OCI-M2 (cell line): ENCODE results near the gene MON1B.
"Not testable (repeated sequence)": the region's sequence is repeated elsewhere in the genome, so short reads cannot be mapped to it uniquely, and the experiment has no call there.

Experiments
- DNase-seq: peaks from one replicate; lab custom pipeline; 2025; ENCODE audit not compliant: unreplicated experiment; lab: John Stamatoyannopoulos, UW

MON1B gene

GRCh38 chr16:77190478-77191258 lies at the start of gene MON1B:
Gene MON1B (plus strand): TSS chr16:77191190. CDS start chr16:77191486, 296 bp downstream.
- DNase-seq = peak; percentile 63

GRCh38 chr16:77143364-77143763 lies 47.6 kb upstream of the MON1B start:
- no peak for DNase-seq

- DNase-seq = no peak
These were observed 42.9 kb upstream of the MON1B start for GRCh38 chr16:77148121-77148520.

DNA sequence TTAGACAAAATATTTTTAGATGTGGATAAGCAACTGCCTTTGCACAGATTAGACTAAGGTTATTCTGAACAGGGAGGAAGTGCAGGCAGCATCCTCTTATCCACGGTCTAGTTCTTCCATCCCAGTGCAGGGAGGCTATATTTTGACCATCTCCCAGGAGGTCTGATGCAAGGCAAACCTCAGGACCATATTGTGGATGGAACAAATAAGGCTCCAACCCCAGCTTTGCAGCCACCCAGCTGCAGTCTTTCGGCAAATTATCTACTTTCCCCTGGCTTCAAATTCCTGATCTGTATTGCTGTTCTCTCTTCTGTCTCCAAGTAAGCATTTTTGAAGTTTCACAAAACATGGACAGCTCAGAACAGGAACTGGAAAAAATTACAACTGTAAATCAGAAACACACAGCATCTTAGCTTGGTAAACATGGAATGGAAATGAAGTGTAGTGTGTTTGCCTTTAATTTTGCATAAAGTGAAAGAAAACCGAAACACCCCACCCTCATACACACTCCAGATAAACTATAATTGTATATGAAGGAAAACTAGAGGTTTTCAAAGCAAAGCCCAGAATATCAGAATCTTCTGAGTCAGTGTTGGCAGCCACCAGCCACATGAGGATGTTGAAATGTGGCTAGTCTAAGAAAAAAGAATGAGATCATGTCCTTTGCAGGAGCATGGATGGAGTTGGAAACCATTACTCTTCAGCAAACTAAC lies 33.5 kb upstream of the MON1B start:
- no peak for DNase-seq

DNA sequence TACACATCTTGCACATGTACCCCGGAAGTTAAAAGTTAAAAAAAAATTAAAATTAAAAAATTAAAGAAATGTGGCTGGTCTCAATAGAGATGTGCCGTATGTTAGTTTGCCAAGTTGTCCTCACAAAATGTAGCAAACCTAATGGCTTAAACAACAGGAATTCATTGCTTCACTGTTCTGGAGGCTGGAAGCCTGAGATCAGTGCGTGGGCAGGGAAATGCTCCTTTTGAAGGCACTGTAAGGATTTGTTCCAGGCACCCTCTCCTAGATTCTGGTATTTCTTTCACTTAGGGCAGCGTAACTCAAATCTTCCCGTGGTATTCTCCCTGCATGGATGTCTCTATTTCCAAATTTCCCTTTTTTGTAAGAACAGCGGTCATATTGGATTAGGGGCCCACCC lies 32.7 kb upstream of the MON1B start:
- DNase-seq = no peak

GRCh38 chr16:77165006-77165405 lies 26.0 kb upstream of the MON1B start:
- DNase-seq = no peak

DNA sequence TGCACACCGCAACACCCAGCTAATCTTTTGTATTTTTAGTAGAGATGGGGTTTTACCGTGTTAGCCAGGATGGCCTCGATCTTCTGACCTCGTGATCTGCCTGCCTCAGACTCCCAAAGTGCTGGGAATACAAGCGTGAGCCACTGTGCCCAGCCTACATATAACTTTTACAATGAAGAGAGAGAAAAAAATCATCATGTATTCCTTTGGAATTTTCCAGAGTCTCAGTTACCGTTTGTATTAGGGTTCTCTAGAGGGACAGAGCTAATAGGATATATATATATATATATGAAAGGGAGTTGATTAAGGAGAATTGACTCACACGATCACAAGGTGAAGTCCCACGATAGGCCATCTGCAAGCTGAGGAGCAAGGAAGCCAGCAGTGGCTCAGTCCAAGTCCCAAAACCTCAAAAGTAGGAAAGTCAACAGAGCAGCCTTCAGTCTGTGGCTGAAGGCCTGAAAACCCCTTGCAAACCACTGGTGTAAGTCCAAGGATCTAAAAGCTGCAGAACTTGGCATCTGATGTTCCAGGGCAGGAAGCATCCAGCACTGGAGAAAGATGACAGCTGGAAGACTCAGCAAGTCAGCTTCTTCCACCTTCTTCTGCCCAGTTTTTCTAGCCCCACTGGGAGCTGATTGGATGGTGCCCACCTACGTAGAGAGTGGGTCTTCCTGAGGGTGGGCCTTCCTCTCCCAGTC lies 25.3 kb upstream of the MON1B start:
- not testable (repeated sequence) for DNase-seq

GRCh38 chr16:77166726-77167125 lies 24.3 kb upstream of the MON1B start:
- no peak for DNase-seq

DNA sequence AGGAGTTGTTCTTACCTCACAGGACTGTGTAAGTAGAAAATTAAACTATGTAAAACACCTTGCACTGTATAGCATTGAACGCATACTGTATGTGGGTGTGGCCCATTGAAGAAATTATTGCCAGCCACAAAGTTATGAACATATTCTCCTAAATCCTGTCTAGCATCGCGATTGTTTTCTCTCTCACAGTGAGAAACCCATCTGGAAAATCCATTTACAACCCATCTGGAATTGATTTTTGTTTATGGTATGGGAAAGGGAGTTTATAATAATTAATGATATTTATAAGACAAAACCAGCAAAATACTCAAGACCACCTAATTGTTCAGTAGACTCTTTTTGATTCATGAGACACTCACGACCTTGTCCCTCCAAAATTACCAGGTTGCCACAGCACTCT lies 22.1 kb upstream of the MON1B start:
- DNase-seq = no peak

DNA sequence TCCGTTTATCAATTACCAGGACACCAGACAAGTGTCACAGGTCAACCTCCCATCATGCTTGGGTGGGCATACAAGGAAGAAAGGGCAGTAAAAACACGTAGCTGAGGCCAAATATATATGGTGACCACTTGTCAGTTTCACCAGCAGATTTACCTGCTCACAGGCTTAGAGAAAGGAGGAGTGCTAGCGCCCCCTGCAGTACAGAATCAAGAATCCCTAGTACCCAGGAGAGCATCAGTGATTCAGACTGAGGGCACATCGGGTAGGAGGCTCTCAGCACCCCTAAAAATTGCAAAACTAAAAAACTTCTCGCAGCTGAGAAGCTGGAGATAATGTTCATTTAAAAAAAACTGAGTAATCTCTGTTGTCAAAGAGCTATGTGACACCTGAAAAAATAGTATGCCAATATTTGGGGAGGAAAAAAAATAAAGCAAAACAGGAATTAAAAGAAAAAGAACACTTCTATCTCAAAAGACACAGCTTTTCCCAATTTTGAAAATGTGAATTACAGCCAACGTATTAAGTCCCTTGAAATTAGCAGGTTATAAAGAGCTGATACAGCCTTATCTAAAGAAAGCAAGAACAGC lies 21.2 kb upstream of the MON1B start:
- no peak for DNase-seq

GRCh38 chr16:77170805-77171204 lies 20.2 kb upstream of the MON1B start:
- DNase-seq = no peak

- no peak for DNase-seq
These were observed 19.0 kb upstream of the MON1B start for GRCh38 chr16:77171745-77172635.

GRCh38 chr16:77172951-77173350 lies 18.0 kb upstream of the MON1B start:
- no peak for DNase-seq

DNA sequence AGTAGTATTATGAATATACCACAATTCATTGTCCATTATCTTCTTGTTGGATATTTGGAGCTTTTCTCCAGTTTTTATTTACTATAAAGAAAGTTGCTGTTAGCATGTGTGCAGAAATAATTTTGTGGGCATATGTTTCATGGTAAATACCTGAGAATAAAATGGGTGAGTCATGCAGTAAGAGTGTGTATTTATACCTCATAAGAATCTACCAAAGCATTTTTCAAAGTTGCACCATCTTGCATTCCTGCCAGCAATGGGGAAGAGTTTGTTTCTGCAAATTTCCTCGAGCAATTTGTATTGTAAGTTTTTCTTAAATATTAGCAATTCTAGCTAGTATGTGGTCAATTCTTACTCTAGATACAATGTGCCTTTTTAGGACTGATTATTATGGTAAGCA lies 7.9 kb upstream of the MON1B start:
- no peak for DNase-seq

- not testable (repeated sequence) for DNase-seq
These were observed 4.7 kb upstream of the MON1B start for GRCh38 chr16:77186298-77186697.

GRCh38 chr16:77190190-77190477 lies 856 bp upstream of the MON1B start:
- DNase-seq = no peak

DNA sequence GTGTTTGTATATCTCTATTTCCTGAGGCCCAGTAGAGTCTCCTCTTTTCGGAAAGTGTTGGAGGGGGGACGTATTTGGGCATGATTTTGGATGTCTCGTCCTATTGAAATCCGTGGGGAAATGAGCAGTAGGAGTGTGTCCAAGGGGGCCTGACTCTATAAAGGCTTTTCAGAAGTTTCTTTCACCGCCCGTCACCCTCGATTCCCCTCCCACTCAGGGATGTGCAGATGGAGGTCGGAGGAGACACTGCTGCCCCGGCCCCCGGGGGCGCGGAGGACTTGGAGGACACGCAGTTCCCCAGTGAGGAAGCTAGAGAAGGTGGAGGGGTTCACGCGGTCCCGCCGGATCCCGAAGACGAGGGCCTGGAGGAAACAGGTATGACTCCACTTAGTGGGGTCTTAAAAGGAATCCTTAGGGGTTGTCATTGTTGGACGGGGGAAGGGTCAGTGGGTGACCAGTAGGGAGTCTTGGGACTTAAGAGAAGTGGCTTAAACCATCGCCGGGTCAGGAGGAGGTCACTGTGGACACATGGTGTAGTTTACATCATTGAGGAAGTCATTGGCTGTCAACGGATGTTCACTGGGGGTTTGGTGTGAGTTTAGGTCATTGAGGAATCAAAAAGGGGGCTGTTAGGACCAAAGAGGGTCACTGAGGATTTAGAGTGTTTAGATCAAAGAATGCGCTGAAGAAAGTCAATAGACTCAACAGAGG lies 424 bp downstream of the MON1B start:
- no peak for DNase-seq

- no peak for DNase-seq
These were observed 2.4 kb downstream of the MON1B start for GRCh38 chr16:77193377-77193776.

DNA sequence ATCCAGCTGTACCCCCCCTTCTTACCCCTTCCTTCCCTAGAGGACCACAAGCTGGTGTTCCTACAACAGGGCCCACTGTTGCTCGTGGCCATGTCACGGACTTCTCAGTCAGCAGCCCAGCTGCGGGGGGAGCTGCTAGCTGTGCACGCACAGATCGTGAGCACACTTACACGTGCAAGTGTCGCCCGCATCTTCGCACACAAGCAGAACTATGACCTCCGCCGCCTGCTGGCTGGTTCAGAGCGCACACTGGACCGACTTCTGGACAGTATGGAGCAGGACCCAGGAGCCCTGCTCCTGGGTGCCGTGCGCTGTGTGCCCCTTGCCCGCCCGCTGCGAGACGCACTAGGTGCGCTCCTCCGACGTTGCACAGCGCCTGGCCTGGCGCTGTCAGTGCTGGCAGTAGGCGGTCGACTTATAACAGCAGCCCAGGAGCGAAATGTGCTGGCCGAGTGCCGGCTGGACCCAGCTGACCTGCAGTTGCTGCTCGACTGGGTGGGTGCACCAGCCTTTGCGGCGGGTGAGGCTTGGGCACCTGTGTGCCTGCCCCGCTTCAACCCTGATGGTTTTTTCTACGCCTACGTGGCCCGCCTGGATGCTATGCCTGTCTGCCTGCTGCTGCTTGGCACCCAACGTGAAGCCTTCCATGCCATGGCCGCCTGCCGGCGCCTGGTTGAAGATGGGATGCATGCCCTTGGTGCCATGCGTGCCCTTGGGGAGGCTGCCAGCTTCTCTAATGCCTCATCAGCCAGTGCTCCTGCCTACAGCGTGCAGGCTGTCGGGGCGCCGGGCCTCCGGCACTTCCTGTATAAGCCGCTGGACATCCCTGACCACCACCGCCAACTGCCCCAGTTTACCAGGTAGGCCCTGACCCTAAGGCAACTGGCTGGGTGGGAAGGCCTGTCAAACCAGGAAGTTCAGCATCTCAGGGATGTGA lies 3.6 kb downstream of the MON1B start:
- DNase-seq = no peak
